ENCODE measurements around the gene KPNA1.

KPNA1 gene

GRCh38 chr3:122407946-122408345 is 106.8 kb downstream of the KPNA1 start:
- Histone ChIP-seq H3K4me1 (ENCODE audit: low read length) (no peaks in the 10 kb centered on the region), H3K4me3 (ENCODE audit: low read length) (no peak overlapping the region), H3K79me2 (ENCODE audit: low read length) (peaks cover 7% of the 10 kb centered on the region), H2AFZ (ENCODE audit: low read depth, low read length) (no peak overlapping the region), H3K27me3 (ENCODE audit: low read depth, low read length) (no peaks in the 10 kb centered on the region), H3K4me2 (ENCODE audit: low read length) (no peak overlapping the region), H3K36me3 (replicated peaks; ENCODE audit: low read depth, low read length) (peaks cover 75% of the 10 kb centered on the region), H4K20me1 (ENCODE audit: insufficient read depth, low read length) (peaks cover under 1% of the 10 kb centered on the region; the same call in 1 of the 2 replicates), H3K9ac (ENCODE audit: low read length) (no peak overlapping the region), H3K27ac (ENCODE audit: low read length) (no peak overlapping the region), H3K9me3 (ENCODE audit: insufficient read depth, low read length) (no peaks in the 10 kb centered on the region)
- TF ChIP-seq EZH2phosphoT487 (IDR thresholded peaks at IDR 0.05; ENCODE audit: low read depth): no peak
- TF ChIP-seq, protein P1, sequence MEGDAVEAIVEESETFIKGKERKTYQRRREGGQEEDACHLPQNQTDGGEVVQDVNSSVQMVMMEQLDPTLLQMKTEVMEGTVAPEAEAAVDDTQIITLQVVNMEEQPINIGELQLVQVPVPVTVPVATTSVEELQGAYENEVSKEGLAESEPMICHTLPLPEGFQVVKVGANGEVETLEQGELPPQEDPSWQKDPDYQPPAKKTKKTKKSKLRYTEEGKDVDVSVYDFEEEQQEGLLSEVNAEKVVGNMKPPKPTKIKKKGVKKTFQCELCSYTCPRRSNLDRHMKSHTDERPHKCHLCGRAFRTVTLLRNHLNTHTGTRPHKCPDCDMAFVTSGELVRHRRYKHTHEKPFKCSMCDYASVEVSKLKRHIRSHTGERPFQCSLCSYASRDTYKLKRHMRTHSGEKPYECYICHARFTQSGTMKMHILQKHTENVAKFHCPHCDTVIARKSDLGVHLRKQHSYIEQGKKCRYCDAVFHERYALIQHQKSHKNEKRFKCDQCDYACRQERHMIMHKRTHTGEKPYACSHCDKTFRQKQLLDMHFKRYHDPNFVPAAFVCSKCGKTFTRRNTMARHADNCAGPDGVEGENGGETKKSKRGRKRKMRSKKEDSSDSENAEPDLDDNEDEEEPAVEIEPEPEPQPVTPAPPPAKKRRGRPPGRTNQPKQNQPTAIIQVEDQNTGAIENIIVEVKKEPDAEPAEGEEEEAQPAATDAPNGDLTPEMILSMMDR (IDR thresholded peaks at IDR 0.05; ENCODE audit: low read depth, low read length): no peak

- Histone ChIP-seq H3K4me2 (ENCODE audit: low read length) (no peak overlapping the region), H2AFZ (ENCODE audit: low read depth, low read length) (no peak overlapping the region), H3K4me3 (ENCODE audit: low read length) (no peak overlapping the region), H3K36me3 (replicated peaks; ENCODE audit: low read depth, low read length) (peaks cover 75% of the 10 kb centered on the region), H3K9ac (ENCODE audit: low read length) (no peak overlapping the region), H3K27ac (ENCODE audit: low read length) (no peak overlapping the region), H3K27me3 (ENCODE audit: low read depth, low read length) (no peaks in the 10 kb centered on the region), H4K20me1 (ENCODE audit: insufficient read depth, low read length) (peaks cover 10% of the 10 kb centered on the region; the same call in 1 of the 2 replicates), H3K79me2 (ENCODE audit: low read length) (peaks cover 5% of the 10 kb centered on the region; the same call in 1 of the 2 replicates), H3K9me3 (ENCODE audit: insufficient read depth, low read length) (no peaks in the 10 kb centered on the region), H3K4me1 (ENCODE audit: low read length) (no peaks in the 10 kb centered on the region)
- TF ChIP-seq, protein P1 (IDR thresholded peaks at IDR 0.05; ENCODE audit: low read depth, low read length): no peak
- no peak for TF ChIP-seq EZH2phosphoT487 (IDR thresholded peaks at IDR 0.05; ENCODE audit: low read depth)
Observed at GRCh38 chr3:122406198-122406597, 108.5 kb downstream of the KPNA1 start.

DNA sequence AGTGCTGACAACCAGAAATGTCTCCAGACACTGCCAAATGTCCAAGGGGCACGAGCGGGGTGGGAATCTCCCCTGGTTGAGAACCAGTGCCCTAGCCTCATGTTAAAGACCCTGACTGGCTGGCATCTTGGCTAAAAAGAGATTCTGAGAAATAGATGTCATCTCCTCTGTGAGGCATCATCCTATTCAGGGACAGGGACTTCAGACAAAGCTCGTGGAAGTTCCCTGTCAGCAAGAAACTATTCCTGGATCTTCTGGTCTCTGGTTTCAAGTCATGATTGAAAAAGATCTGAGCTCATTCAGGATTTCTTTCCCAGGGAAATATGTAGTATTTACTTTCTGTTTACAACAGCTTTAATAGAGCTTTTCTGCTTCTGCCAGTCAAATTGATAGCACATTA is 109.7 kb downstream of the KPNA1 start:
- H3K36me3 ChIP-seq (replicated peaks; ENCODE audit: low read depth, low read length): peaks cover 63% of the 10 kb centered on the region

DNA sequence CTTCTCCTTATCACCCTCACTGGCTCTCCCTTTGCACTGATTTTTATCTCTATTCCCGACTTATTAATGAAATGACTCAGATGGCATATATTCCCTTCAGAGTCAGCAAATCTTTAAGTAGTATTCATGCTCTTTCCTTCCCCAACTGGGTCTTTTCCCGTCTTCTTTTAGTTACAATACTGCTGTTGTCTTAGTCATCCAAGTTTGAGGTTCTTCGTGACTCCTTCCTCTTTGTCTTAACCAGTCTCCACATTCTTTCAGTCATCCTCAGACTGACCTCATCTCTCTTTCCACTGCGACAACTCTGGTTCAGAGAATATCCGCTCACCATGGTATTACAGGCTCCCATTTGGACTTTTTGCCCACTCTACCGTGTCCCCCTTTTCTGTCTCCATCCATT is 111.2 kb downstream of the KPNA1 start:
- no peak overlapping the region for H2AFZ ChIP-seq (ENCODE audit: low read depth, low read length)
- no peaks in the 10 kb centered on the region for H3K27me3 ChIP-seq (ENCODE audit: low read depth, low read length)
- peaks cover 13% of the 10 kb centered on the region; the same call in 1 of the 2 replicates for H3K79me2 ChIP-seq (ENCODE audit: low read length)
- peaks cover 54% of the 10 kb centered on the region for H3K36me3 ChIP-seq (replicated peaks; ENCODE audit: low read depth, low read length)
- no peak overlapping the region for H3K27ac ChIP-seq (ENCODE audit: low read length)
- H3K9ac ChIP-seq (ENCODE audit: low read length): no peak overlapping the region
- H3K4me2 ChIP-seq (ENCODE audit: low read length): no peak overlapping the region
- no peaks in the 10 kb centered on the region for H3K9me3 ChIP-seq (ENCODE audit: insufficient read depth, low read length)
- H3K4me1 ChIP-seq (ENCODE audit: low read length): no peaks in the 10 kb centered on the region
- H4K20me1 ChIP-seq (ENCODE audit: insufficient read depth, low read length): peaks cover 10% of the 10 kb centered on the region; the same call in 1 of the 2 replicates
- H3K4me3 ChIP-seq (ENCODE audit: low read length): no peak overlapping the region
- TF ChIP-seq, protein P1 (IDR thresholded peaks at IDR 0.05; ENCODE audit: low read depth, low read length): no peak
- no peak for TF ChIP-seq EZH2phosphoT487 (IDR thresholded peaks at IDR 0.05; ENCODE audit: low read depth)

More for the DNA sequence above, 109.7 kb downstream of the KPNA1 start:
- peaks cover 10% of the 10 kb centered on the region; the same call in 1 of the 2 replicates for H4K20me1 ChIP-seq (ENCODE audit: insufficient read depth, low read length)
- no peaks in the 10 kb centered on the region for H3K27me3 ChIP-seq (ENCODE audit: low read depth, low read length)
- H3K9me3 ChIP-seq (ENCODE audit: insufficient read depth, low read length): no peaks in the 10 kb centered on the region
- H3K27ac ChIP-seq (ENCODE audit: low read length): no peak overlapping the region
- TF ChIP-seq, protein P1 (IDR thresholded peaks at IDR 0.05; ENCODE audit: low read depth, low read length): no peak
- no peak for TF ChIP-seq EZH2phosphoT487 (IDR thresholded peaks at IDR 0.05; ENCODE audit: low read depth)
- H3K4me2 ChIP-seq (ENCODE audit: low read length): no peak overlapping the region
- H2AFZ ChIP-seq (ENCODE audit: low read depth, low read length): no peak overlapping the region
- no peaks in the 10 kb centered on the region for H3K4me1 ChIP-seq (ENCODE audit: low read length)
- peaks cover 6% of the 10 kb centered on the region; the same call in 1 of the 2 replicates for H3K79me2 ChIP-seq (ENCODE audit: low read length)
- H3K9ac ChIP-seq (ENCODE audit: low read length): no peak overlapping the region
- H3K4me3 ChIP-seq (ENCODE audit: low read length): no peak overlapping the region
